Measurements from ENCODE around the gene HVCN1.
A peak's percentile ranks its signal among the peaks of the same experiment; 100 is the strongest.
"Not testable (repeated sequence)": the region's sequence is repeated elsewhere in the genome, so short reads cannot be mapped to it uniquely, and the experiment has no call there.

HVCN1 gene

DNA sequence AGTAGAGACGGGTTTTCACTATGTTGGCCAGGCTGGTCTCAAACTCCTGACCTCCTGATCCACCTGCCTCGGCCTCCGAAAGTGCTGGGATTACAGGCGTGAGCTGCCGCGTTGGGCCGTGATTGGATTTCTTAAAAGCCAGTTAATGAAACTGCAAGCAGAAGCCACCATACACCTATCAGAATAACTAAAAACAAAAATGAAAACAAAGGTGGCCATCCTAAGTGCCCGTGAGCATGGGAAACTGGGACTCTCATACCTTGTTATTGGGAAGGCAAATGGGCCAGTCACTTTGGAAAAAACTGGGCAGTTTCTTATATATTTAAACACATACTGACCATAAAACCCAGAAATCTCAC lies 82.7 kb downstream of the HVCN1 start:
- no peaks in the 10 kb centered on the region for H3K27me3 ChIP-seq (ENCODE audit: low read length)
- no peaks in the 10 kb centered on the region for H3K9me2 ChIP-seq (replicated peaks; ENCODE audit: insufficient read depth, low read length)
- no peaks in the 10 kb centered on the region for H3K79me2 ChIP-seq (ENCODE audit: insufficient read depth, low read length)
- peak overlapping the region; percentile 88 for H3K27ac ChIP-seq (ENCODE audit: low read depth, low read length)
- H3F3A ChIP-seq (ENCODE audit: insufficient read depth): peaks cover 9% of the 10 kb centered on the region; the same call in 1 of the 2 replicates
- H3K9ac ChIP-seq (ENCODE audit: low read length): peak overlapping the region; percentile 53
- no peaks in the 10 kb centered on the region for H3K9me3 ChIP-seq (ENCODE audit: insufficient read depth, low read length)
- peak overlapping the region; percentile 58 for H3K4me3 ChIP-seq (ENCODE audit: insufficient read depth, low read length, poor library complexity, severe bottlenecking)
- TF ChIP-seq, protein P1, sequence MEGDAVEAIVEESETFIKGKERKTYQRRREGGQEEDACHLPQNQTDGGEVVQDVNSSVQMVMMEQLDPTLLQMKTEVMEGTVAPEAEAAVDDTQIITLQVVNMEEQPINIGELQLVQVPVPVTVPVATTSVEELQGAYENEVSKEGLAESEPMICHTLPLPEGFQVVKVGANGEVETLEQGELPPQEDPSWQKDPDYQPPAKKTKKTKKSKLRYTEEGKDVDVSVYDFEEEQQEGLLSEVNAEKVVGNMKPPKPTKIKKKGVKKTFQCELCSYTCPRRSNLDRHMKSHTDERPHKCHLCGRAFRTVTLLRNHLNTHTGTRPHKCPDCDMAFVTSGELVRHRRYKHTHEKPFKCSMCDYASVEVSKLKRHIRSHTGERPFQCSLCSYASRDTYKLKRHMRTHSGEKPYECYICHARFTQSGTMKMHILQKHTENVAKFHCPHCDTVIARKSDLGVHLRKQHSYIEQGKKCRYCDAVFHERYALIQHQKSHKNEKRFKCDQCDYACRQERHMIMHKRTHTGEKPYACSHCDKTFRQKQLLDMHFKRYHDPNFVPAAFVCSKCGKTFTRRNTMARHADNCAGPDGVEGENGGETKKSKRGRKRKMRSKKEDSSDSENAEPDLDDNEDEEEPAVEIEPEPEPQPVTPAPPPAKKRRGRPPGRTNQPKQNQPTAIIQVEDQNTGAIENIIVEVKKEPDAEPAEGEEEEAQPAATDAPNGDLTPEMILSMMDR (IDR thresholded peaks at IDR 0.05; ENCODE audit: insufficient read depth, low read length, poor library complexity, severe bottlenecking): no peak
- no peak for TF ChIP-seq EZH2phosphoT487 (conservative IDR thresholded peaks at IDR 0.05; ENCODE audit: low read length)
- peak overlapping the region; percentile 72 for H2AFZ ChIP-seq (ENCODE audit: low read depth, low read length, severe bottlenecking)
- H3K36me3 ChIP-seq (ENCODE audit: low read length): no peaks in the 10 kb centered on the region
- H4K20me1 ChIP-seq (ENCODE audit: low read depth, low read length): no peaks in the 10 kb centered on the region
- H3K4me2 ChIP-seq (ENCODE audit: low read depth, low read length, poor library complexity, severe bottlenecking): peak overlapping the region; percentile 99

DNA sequence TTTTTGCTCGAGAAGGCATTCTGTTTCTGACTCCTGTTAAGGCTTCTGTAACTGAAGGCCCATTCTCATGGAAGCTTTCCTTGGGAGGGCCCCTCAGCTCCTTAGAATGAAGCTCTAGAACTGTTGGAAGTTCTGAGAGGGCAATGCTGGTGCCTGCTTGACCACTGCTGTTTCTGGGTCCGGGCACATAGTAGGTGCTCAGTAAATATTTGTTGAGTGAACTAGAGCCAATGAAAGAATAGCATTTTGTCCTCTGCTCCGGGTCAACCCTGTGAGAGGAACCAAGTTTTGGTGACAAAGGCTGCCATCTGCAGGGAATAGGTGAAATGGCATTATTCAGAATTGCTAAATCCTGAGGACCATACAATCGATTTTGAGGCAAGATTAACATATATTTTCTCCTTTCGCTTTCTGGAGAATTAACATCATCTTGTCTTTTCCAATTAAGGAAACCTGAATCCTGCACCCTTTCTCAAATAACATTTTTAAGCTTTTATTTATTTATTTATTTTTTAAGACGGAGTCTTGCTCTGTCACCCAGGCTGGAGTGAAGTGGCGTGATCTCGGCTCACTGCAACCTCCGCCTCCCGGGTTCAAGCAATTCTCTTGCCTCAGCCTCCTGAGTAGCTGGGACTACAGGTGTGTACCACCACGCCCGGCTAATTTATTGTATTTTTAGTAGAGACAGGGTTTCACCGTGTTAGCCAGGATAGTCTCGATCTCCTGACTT lies 86.7 kb downstream of the HVCN1 start:
- H3K4me2 ChIP-seq (ENCODE audit: low read depth, low read length, poor library complexity, severe bottlenecking); H3K9ac ChIP-seq (ENCODE audit: low read length); H4K20me1 ChIP-seq (ENCODE audit: low read depth, low read length); H3F3A ChIP-seq (ENCODE audit: insufficient read depth); H3K9me2 ChIP-seq (replicated peaks; ENCODE audit: insufficient read depth, low read length); H3K27me3 ChIP-seq (ENCODE audit: low read length); H3K36me3 ChIP-seq (ENCODE audit: low read length); H3K79me2 ChIP-seq (ENCODE audit: insufficient read depth, low read length); H3K9me3 ChIP-seq (ENCODE audit: insufficient read depth, low read length); H3K27ac ChIP-seq (ENCODE audit: low read depth, low read length); H3K4me3 ChIP-seq (ENCODE audit: insufficient read depth, low read length, poor library complexity, severe bottlenecking): not testable (repeated sequence)
- H2AFZ ChIP-seq (ENCODE audit: low read depth, low read length, severe bottlenecking): peak overlapping the region; percentile 62
- TF ChIP-seq, protein P1 (IDR thresholded peaks at IDR 0.05; ENCODE audit: insufficient read depth, low read length, poor library complexity, severe bottlenecking): peak; percentile 48

DNA sequence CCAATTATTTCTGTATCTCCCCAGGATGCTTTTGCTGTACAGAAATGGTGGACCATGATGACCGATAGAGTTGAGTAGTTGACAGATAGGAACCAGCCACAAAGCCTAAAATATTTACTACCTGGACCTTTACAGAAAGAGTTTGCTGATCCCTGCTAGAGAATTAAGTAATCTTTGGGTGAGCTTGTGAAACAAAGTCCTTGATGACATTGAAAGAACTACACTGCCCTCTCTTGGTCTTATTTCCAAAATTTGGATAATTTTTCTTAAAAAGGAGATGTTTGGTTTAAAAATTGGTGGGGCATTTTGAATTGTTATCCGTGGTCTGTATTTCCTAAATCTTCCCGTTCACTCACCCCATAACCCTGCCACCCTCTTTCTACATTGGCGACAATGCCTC lies 88.7 kb downstream of the HVCN1 start:
- TF ChIP-seq, protein P1 (IDR thresholded peaks at IDR 0.05; ENCODE audit: insufficient read depth, low read length, poor library complexity, severe bottlenecking): peak; percentile 25
- no peak for TF ChIP-seq EZH2phosphoT487 (conservative IDR thresholded peaks at IDR 0.05; ENCODE audit: low read length)
- no peaks in the 10 kb centered on the region; the same call in 1 of the 2 replicates for H3F3A ChIP-seq (ENCODE audit: insufficient read depth)
- H4K20me1 ChIP-seq (ENCODE audit: low read depth, low read length): no peaks in the 10 kb centered on the region
- no peaks in the 10 kb centered on the region for H3K79me2 ChIP-seq (ENCODE audit: insufficient read depth, low read length)
- H3K9ac ChIP-seq (ENCODE audit: low read length): no peak overlapping the region
- H3K27ac ChIP-seq (ENCODE audit: low read depth, low read length): no peak overlapping the region
- no peak overlapping the region for H3K4me3 ChIP-seq (ENCODE audit: insufficient read depth, low read length, poor library complexity, severe bottlenecking)
- H3K9me2 ChIP-seq (replicated peaks; ENCODE audit: insufficient read depth, low read length): no peaks in the 10 kb centered on the region
- no peak overlapping the region for H3K4me2 ChIP-seq (ENCODE audit: low read depth, low read length, poor library complexity, severe bottlenecking)
- H3K36me3 ChIP-seq (ENCODE audit: low read length): no peaks in the 10 kb centered on the region
- no peaks in the 10 kb centered on the region for H3K9me3 ChIP-seq (ENCODE audit: insufficient read depth, low read length)
- H2AFZ ChIP-seq (ENCODE audit: low read depth, low read length, severe bottlenecking): peak overlapping the region; percentile 11
- no peaks in the 10 kb centered on the region for H3K27me3 ChIP-seq (ENCODE audit: low read length)
